ENCODE data around the gene LSM4.

- no peak for TF ChIP-seq CTCF (IDR thresholded peaks at IDR 0.05)
- TF ChIP-seq EZH2phosphoT487 (IDR thresholded peaks at IDR 0.05), result no peak
- TF ChIP-seq EZH2 (IDR thresholded peaks at IDR 0.05), result no peak
These were observed 28.4 kb downstream of the LSM4 start for GRCh38 chr19:18294467-18294864.

Measured in neural progenitor cell (in vitro differentiated cells).